ENCODE results near the gene FRYL. TPM values are rescaled to one million over a fixed set of nuclear protein-coding genes. Genes with fewer than 3 reads are reported as not detected.

Gene FRYL
- total and polyA plus RNA-seq, 2 of the 13 experiments (the other 11 are each of a cell fraction or from before 2014, with no cell fraction given), result 9.7 to 19.6 TPM

DNA sequence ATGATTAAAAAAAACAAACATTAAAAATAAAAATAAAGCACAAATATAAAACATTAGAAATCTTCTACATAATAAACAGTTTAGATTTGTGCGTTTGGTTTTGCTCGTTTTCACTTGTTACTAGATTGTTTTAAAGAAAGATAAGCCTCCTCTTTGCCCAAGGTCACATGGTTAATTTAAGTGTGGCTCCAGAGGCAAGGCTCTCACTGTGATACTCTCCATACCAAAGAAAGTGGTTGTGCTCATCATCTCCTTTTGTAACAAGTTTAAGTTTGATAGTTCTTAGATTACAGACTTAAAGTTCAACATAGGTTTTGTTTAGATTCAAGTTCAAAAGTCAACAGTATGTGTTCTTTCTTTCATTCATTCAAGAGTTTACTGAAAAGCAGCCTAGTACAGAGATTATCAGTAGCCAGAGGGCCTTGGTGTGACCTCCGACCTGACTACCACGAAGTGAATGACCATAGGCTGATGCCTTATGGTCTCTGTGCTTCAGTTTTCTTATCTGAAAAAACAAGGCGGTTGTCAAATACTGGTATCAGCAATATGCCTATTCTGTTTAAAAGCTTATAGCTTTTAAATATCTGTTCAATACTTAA is 156.8 kb downstream of the FRYL start (continued):
- peak; percentile 61 for TF ChIP-seq PAXIP1 (CRISPR knock-in tag; conservative IDR thresholded peaks at IDR 0.05)
- no peak for TF ChIP-seq GTF3A (CRISPR knock-in tag; conservative IDR thresholded peaks at IDR 0.05)
- TF ChIP-seq SRSF4 (IDR thresholded peaks at IDR 0.05; ENCODE audit: low read depth, low read length, poor library complexity, severe bottlenecking), result no peak
- peak; percentile 70 for TF ChIP-seq SAP130 (CRISPR knock-in tag; IDR thresholded peaks at IDR 0.05; ENCODE audit: low read depth)
- no peak for TF ChIP-seq YEATS4 (CRISPR knock-in tag; IDR thresholded peaks at IDR 0.05; ENCODE audit: borderline replicate concordance)
- TF ChIP-seq SALL2 (CRISPR knock-in tag; IDR thresholded peaks at IDR 0.05), result no peak
- TF ChIP-seq NFYC (CRISPR knock-in tag; IDR thresholded peaks at IDR 0.05), result peak; percentile 27; the same call in 1 of the 2 replicates
- TF ChIP-seq TGIF2 (CRISPR knock-in tag; IDR thresholded peaks at IDR 0.05), result no peak
- no peak for TF ChIP-seq ATF7 (IDR thresholded peaks at IDR 0.05)
- TF ChIP-seq ATF7 (CRISPR knock-in tag; IDR thresholded peaks at IDR 0.05), result no peak
- TF ChIP-seq, protein P1, sequence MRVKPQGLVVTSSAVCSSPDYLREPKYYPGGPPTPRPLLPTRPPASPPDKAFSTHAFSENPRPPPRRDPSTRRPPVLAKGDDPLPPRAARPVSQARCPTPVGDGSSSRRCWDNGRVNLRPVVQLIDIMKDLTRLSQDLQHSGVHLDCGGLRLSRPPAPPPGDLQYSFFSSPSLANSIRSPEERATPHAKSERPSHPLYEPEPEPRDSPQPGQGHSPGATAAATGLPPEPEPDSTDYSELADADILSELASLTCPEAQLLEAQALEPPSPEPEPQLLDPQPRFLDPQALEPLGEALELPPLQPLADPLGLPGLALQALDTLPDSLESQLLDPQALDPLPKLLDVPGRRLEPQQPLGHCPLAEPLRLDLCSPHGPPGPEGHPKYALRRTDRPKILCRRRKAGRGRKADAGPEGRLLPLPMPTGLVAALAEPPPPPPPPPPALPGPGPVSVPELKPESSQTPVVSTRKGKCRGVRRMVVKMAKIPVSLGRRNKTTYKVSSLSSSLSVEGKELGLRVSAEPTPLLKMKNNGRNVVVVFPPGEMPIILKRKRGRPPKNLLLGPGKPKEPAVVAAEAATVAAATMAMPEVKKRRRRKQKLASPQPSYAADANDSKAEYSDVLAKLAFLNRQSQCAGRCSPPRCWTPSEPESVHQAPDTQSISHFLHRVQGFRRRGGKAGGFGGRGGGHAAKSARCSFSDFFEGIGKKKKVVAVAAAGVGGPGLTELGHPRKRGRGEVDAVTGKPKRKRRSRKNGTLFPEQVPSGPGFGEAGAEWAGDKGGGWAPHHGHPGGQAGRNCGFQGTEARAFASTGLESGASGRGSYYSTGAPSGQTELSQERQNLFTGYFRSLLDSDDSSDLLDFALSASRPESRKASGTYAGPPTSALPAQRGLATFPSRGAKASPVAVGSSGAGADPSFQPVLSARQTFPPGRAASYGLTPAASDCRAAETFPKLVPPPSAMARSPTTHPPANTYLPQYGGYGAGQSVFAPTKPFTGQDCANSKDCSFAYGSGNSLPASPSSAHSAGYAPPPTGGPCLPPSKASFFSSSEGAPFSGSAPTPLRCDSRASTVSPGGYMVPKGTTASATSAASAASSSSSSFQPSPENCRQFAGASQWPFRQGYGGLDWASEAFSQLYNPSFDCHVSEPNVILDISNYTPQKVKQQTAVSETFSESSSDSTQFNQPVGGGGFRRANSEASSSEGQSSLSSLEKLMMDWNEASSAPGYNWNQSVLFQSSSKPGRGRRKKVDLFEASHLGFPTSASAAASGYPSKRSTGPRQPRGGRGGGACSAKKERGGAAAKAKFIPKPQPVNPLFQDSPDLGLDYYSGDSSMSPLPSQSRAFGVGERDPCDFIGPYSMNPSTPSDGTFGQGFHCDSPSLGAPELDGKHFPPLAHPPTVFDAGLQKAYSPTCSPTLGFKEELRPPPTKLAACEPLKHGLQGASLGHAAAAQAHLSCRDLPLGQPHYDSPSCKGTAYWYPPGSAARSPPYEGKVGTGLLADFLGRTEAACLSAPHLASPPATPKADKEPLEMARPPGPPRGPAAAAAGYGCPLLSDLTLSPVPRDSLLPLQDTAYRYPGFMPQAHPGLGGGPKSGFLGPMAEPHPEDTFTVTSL (CRISPR knock-in tag; IDR thresholded peaks at IDR 0.05; ENCODE audit: borderline replicate concordance), result peak; percentile 41; the same call in 1 of the 2 replicates
- TF ChIP-seq ATRX (CRISPR knock-in tag; IDR thresholded peaks at IDR 0.05; ENCODE audit: borderline replicate concordance), result no peak
- TF ChIP-seq, protein P2, sequence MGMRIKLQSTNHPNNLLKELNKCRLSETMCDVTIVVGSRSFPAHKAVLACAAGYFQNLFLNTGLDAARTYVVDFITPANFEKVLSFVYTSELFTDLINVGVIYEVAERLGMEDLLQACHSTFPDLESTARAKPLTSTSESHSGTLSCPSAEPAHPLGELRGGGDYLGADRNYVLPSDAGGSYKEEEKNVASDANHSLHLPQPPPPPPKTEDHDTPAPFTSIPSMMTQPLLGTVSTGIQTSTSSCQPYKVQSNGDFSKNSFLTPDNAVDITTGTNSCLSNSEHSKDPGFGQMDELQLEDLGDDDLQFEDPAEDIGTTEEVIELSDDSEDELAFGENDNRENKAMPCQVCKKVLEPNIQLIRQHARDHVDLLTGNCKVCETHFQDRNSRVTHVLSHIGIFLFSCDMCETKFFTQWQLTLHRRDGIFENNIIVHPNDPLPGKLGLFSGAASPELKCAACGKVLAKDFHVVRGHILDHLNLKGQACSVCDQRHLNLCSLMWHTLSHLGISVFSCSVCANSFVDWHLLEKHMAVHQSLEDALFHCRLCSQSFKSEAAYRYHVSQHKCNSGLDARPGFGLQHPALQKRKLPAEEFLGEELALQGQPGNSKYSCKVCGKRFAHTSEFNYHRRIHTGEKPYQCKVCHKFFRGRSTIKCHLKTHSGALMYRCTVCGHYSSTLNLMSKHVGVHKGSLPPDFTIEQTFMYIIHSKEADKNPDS (CRISPR knock-in tag; IDR thresholded peaks at IDR 0.05), result no peak
- TF ChIP-seq NFE2L1 (CRISPR knock-in tag; IDR thresholded peaks at IDR 0.05; ENCODE audit: borderline replicate concordance), result no peak
- no peak for TF ChIP-seq KMT2B (CRISPR knock-in tag; IDR thresholded peaks at IDR 0.05)
- TF ChIP-seq ZNF382 (CRISPR knock-in tag; IDR thresholded peaks at IDR 0.05; ENCODE audit: borderline replicate concordance), result no peak
- TF ChIP-seq HMG20A (CRISPR knock-in tag; IDR thresholded peaks at IDR 0.05; ENCODE audit: borderline replicate concordance), result peak; percentile 35; the same call in 1 of the 2 replicates
- no peak for TF ChIP-seq MAFF (IDR thresholded peaks at IDR 0.05; ENCODE audit: low read depth, low read length)
- TF ChIP-seq NCOA2 (CRISPR knock-in tag; IDR thresholded peaks at IDR 0.05), result peak; percentile 50
- TF ChIP-seq ZNF570 (CRISPR knock-in tag; IDR thresholded peaks at IDR 0.05; ENCODE audit: borderline replicate concordance), result no peak

All from HepG2 (cell line).